Measurements from ENCODE around the gene ADRA2C.
"Not testable (repeated sequence)": the region's sequence is repeated elsewhere in the genome, so short reads cannot be mapped to it uniquely, and the experiment has no call there.

ADRA2C gene

GRCh38 chr4:3801521-3801920 lies 35.3 kb downstream of the ADRA2C start:
- no peak for DNase-seq

GRCh38 chr4:3801931-3802550 lies 35.9 kb downstream of the ADRA2C start:
- DNase-seq: no peak

GRCh38 chr4:3802571-3803474 lies 36.6 kb downstream of the ADRA2C start:
- peak; percentile 15 for DNase-seq

- no peak for DNase-seq
Observed at GRCh38 chr4:3803475-3803847, 37.3 kb downstream of the ADRA2C start.

GRCh38 chr4:3803946-3804345 lies 37.8 kb downstream of the ADRA2C start:
- DNase-seq: no peak

GRCh38 chr4:3805026-3805425 lies 38.8 kb downstream of the ADRA2C start:
- no peak for DNase-seq

GRCh38 chr4:3805731-3806130 lies 39.5 kb downstream of the ADRA2C start:
- DNase-seq: no peak

- DNase-seq: no peak
Observed at GRCh38 chr4:3807311-3807710, 41.1 kb downstream of the ADRA2C start.

GRCh38 chr4:3807822-3808496 lies 41.8 kb downstream of the ADRA2C start:
- DNase-seq: no peak

GRCh38 chr4:3808597-3808996 lies 42.4 kb downstream of the ADRA2C start:
- DNase-seq: no peak

GRCh38 chr4:3809028-3809427 lies 42.8 kb downstream of the ADRA2C start:
- no peak for DNase-seq

GRCh38 chr4:3809451-3810110 lies 43.4 kb downstream of the ADRA2C start:
- DNase-seq: no peak

- no peak for DNase-seq
Observed at GRCh38 chr4:3810111-3810680, 44.0 kb downstream of the ADRA2C start.

- no peak for DNase-seq
Observed at GRCh38 chr4:3810796-3811485, 44.8 kb downstream of the ADRA2C start.

GRCh38 chr4:3811621-3812020 lies 45.4 kb downstream of the ADRA2C start:
- no peak for DNase-seq

- no peak for DNase-seq
Observed at GRCh38 chr4:3812211-3812934, 46.2 kb downstream of the ADRA2C start.

- DNase-seq: no peak
Observed at GRCh38 chr4:3813151-3814052, 47.2 kb downstream of the ADRA2C start.

- DNase-seq: no peak
Observed at GRCh38 chr4:3814053-3814570, 47.9 kb downstream of the ADRA2C start.

- DNase-seq: not testable (repeated sequence)
Observed at GRCh38 chr4:3814838-3815237, 48.7 kb downstream of the ADRA2C start.

- DNase-seq: no peak
Observed at GRCh38 chr4:3816256-3816825, 50.2 kb downstream of the ADRA2C start.

Measured in MV-4-11 (cell line).